H1 (cell line): ENCODE measurements around the gene WEE1. TPM values are rescaled to one million over a fixed set of nuclear protein-coding genes. Genes with fewer than 3 reads are reported as not detected.
A peak's percentile ranks its signal among the peaks of the same experiment; 100 is the strongest.

Experiments used
- CTCF ChIA-PET: fragments of 300-600 bp; sonication (Branson Sonifier 250); formaldehyde crosslinking; loops from one replicate; lab custom pipeline; 2021; ENCODE audit not compliant: partially characterized antibody; lab: Charles Lee
- POLR2A ChIA-PET: fragments of 300-600 bp; sonication (Branson Sonifier 250); formaldehyde crosslinking; loops from one replicate; lab custom pipeline; 2021; ENCODE audit warnings: inconsistent platforms; ENCODE audit not compliant: partially characterized antibody; lab: Charles Lee
- DNase-seq, 2 experiments: peaks; one replicate each; pipeline versions ENCODE4 v3.0.0 to v3.0.0-alpha.2; 2010 to 2022; ENCODE audit warnings: low spot score in 2 of 2, low read depth in 1 of 2, mixed read lengths in 1 of 2
- FAIRE-seq: peaks from 2 replicates; lab custom pipeline; 2011; peaks lifted over from hg19 to GRCh38; lab: Jason Lieb, UNC
- H2AFZ ChIP-seq: 2 replicates; pipeline ENCODE4 v1.8.1; 2012; ENCODE audit warnings: low read length, inconsistent platforms
- H2AK5ac ChIP-seq: 2 replicates; pipeline ENCODE4 v1.6.1; 2013; ENCODE audit warnings: low read depth, low read length
- H2BK120ac ChIP-seq: replicated peaks from 2 replicates; pipeline ENCODE3; 2013; ENCODE audit warnings: low read depth, low read length, inconsistent platforms
- H2BK12ac ChIP-seq: 2 replicates; pipeline ENCODE4 v1.6.1; 2013; ENCODE audit warnings: low read depth, low read length
- H2BK15ac ChIP-seq: 2 replicates; pipeline ENCODE4 v1.6.1; 2013; ENCODE audit warnings: low read length
- H2BK20ac ChIP-seq: 2 replicates; pipeline ENCODE4 v1.6.1; 2013; ENCODE audit warnings: low read length
- H2BK5ac ChIP-seq: 2 replicates; pipeline ENCODE4 v1.6.1; 2013; ENCODE audit warnings: low read depth, low read length
- H3K14ac ChIP-seq: 2 replicates; pipeline ENCODE4 v1.6.1; 2013; ENCODE audit warnings: inconsistent platforms; ENCODE audit not compliant: insufficient read length
- H3K18ac ChIP-seq: 2 replicates; pipeline ENCODE4 v1.6.1; 2013; ENCODE audit warnings: low read length; ENCODE audit errors: extremely low read depth
- H3K23ac ChIP-seq: 2 replicates; pipeline ENCODE4 v1.6.1; 2013; ENCODE audit warnings: inconsistent platforms; ENCODE audit not compliant: insufficient read length
- H3K23me2 ChIP-seq: 2 replicates; pipeline ENCODE4 v1.6.1; 2013; ENCODE audit warnings: low read depth, low read length
- H3K27ac ChIP-seq: 2 replicates; pipeline ENCODE4 v1.6.1; 2011; ENCODE audit warnings: low read depth, low read length, inconsistent platforms
- H3K27me3 ChIP-seq, 4 experiments: replicated peaks in 1 of 4; 1 replicate in 1 of 4; 2 replicates in 3 of 4; pipeline versions ENCODE4 v1.6.1 to v1.8.1; 2011 to 2013; ENCODE audit warnings: low read length in 3 of 4, mild to moderate bottlenecking in 3 of 4, inconsistent platforms in 2 of 4, mixed read lengths in 2 of 4, moderate library complexity in 1 of 4; ENCODE audit not compliant: control insufficient read depth in 3 of 4, insufficient read depth in 3 of 4; ENCODE audit errors: extremely low read depth in 1 of 4
- H3K36me3 ChIP-seq, 4 experiments: 2 replicates each; pipeline versions ENCODE4 v1.6.1 to v1.8.1; 2011 to 2013; ENCODE audit warnings: mild to moderate bottlenecking in 4 of 4, low read length in 3 of 4, moderate library complexity in 2 of 4, control low read depth in 1 of 4, inconsistent platforms in 1 of 4; ENCODE audit not compliant: insufficient read depth in 4 of 4, control insufficient read depth in 2 of 4
- H3K4ac ChIP-seq: replicated peaks from 2 replicates; pipeline ENCODE3; 2013; ENCODE audit warnings: low read length, low read depth, mixed read lengths, inconsistent platforms; ENCODE audit not compliant: insufficient read length
- H3K4me1 ChIP-seq, 4 experiments: replicated peaks in 1 of 4; 1 replicate in 1 of 4; 2 replicates in 3 of 4; pipeline versions ENCODE4 v1.6.1 to v1.8.1; 2011 to 2013; ENCODE audit warnings: low read length in 3 of 4, inconsistent platforms in 2 of 4, mixed read lengths in 1 of 4; ENCODE audit not compliant: insufficient read depth in 4 of 4, control insufficient read depth in 3 of 4
- H3K4me2 ChIP-seq, 2 experiments: 2 replicates each; pipeline versions ENCODE4 v1.6.1 to v1.8.1; 2011 to 2013; ENCODE audit warnings: low read depth in 2 of 2, low read length in 2 of 2, control low read depth in 1 of 2, inconsistent platforms in 1 of 2, mild to moderate bottlenecking in 1 of 2; ENCODE audit not compliant: insufficient read depth in 1 of 2
- H3K4me3 ChIP-seq, 4 experiments: fragments of 200-600, 300-600 bp in 1 of 4; sonication (generic), shearing (Covaris generic), sonication (Bioruptor Twin) in 1 of 4; 2 replicates each; pipeline versions ENCODE4 v1.5.1 to v1.8.1; 2011 to 2016; ENCODE audit warnings: low read length in 4 of 4, low read depth in 3 of 4, control low read depth in 2 of 4, inconsistent platforms in 2 of 4, mild to moderate bottlenecking in 2 of 4, mixed read lengths in 1 of 4, moderate library complexity in 1 of 4; ENCODE audit not compliant: insufficient read depth in 2 of 4; ENCODE audit errors: extremely low read depth in 1 of 4
- H3K56ac ChIP-seq: replicated peaks from 2 replicates; pipeline ENCODE3; 2013; ENCODE audit warnings: low read depth, mild to moderate bottlenecking, mixed read lengths, low read length, inconsistent platforms; ENCODE audit not compliant: insufficient read length
- H3K79me1 ChIP-seq: 2 replicates; pipeline ENCODE4 v1.6.1; 2013; ENCODE audit warnings: low read depth, low read length, control low read depth
- H3K79me2 ChIP-seq, 2 experiments: 2 replicates each; pipeline versions ENCODE4 v1.6.1 to v1.8.1; 2012 to 2013; ENCODE audit warnings: low read length in 2 of 2, mild to moderate bottlenecking in 2 of 2, inconsistent platforms in 1 of 2; ENCODE audit not compliant: insufficient read depth in 2 of 2, control insufficient read depth in 1 of 2
- H3K9ac ChIP-seq, 4 experiments: replicated peaks in 1 of 4; 1 replicate in 1 of 4; 2 replicates in 3 of 4; pipeline versions ENCODE4 v1.6.1 to v1.8.1; 2011 to 2013; ENCODE audit warnings: low read depth in 3 of 4, low read length in 3 of 4, control low read depth in 2 of 4, mild to moderate bottlenecking in 2 of 4, moderate library complexity in 2 of 4, inconsistent platforms in 1 of 4; ENCODE audit errors: extremely low read depth in 1 of 4
- H3K9me3 ChIP-seq, 2 experiments: 2 replicates each; pipeline versions ENCODE4 v1.6.1 to v1.8.1; 2012 to 2013; ENCODE audit warnings: mild to moderate bottlenecking in 2 of 2, moderate library complexity in 2 of 2, control low read depth in 1 of 2, inconsistent platforms in 1 of 2, low read depth in 1 of 2, low read length in 1 of 2, mixed read lengths in 1 of 2; ENCODE audit not compliant: insufficient read depth in 2 of 2
- H4K20me1 ChIP-seq, 2 experiments: replicated peaks in 1 of 2; 2 replicates each; pipeline versions ENCODE3 to v1.8.1; 2011 to 2013; ENCODE audit warnings: inconsistent platforms in 2 of 2, low read length in 2 of 2, mild to moderate bottlenecking in 1 of 2; ENCODE audit not compliant: insufficient read depth in 2 of 2, control insufficient read depth in 1 of 2
- H4K5ac ChIP-seq: 2 replicates; pipeline ENCODE4 v1.6.1; 2013; ENCODE audit warnings: low read length, low read depth, mixed read lengths, inconsistent platforms; ENCODE audit not compliant: insufficient read length
- H4K8ac ChIP-seq: 2 replicates; pipeline ENCODE4 v1.8.0; 2013; ENCODE audit warnings: mild to moderate bottlenecking, moderate library complexity, low read length, inconsistent platforms; ENCODE audit not compliant: insufficient read depth; ENCODE audit errors: extremely low read depth
- H4K91ac ChIP-seq: replicated peaks from 2 replicates; pipeline ENCODE3; 2013; ENCODE audit warnings: low read length, mixed read lengths, inconsistent platforms; ENCODE audit not compliant: insufficient read length
- BACH1 ChIP-seq: IDR thresholded peaks from 2 replicates; pipeline ENCODE4 v1.6.1; 2012; ENCODE audit warnings: low read length, improper control_type of control experiment
- CBX5 ChIP-seq: fragments of 300-800, 300-1000 bp; sonication (generic); IDR thresholded peaks from 2 replicates; pipeline ENCODE4 v1.7.1; 2016; ENCODE audit warnings: antibody characterized with exemption, low read length, low read depth
- EGR1 ChIP-seq: IDR thresholded peaks from 2 replicates; pipeline ENCODE4 v1.6.1; 2011; ENCODE audit warnings: low read depth, low read length, borderline replicate concordance
- GTF2F1 ChIP-seq: IDR thresholded peaks from 2 replicates; pipeline ENCODE4 v1.6.1; 2012; ENCODE audit warnings: low read depth, low read length, improper control_type of control experiment, borderline replicate concordance
- KDM1A ChIP-seq: fragments of 200-600, 300-600 bp; sonication (generic); IDR thresholded peaks from 2 replicates; pipeline ENCODE4 v1.7.1; 2016; ENCODE audit warnings: mild to moderate bottlenecking, low read length, borderline replicate concordance
- NANOG ChIP-seq: IDR thresholded peaks from 2 replicates; pipeline ENCODE4 v1.6.1; 2011; ENCODE audit warnings: low read length, low read depth, mild to moderate bottlenecking, inconsistent platforms; ENCODE audit not compliant: insufficient read depth, poor library complexity, severe bottlenecking
- SP2 ChIP-seq: IDR thresholded peaks from 2 replicates; pipeline ENCODE4 v1.6.1; 2012; ENCODE audit warnings: mild to moderate bottlenecking, low read length, inconsistent platforms
- SP4 ChIP-seq: IDR thresholded peaks from 2 replicates; pipeline ENCODE4 v1.6.1; 2012; ENCODE audit warnings: low read length, inconsistent platforms
- WGBS, 2 experiments: shearing (Covaris generic) in 1 of 2; methylation state at CpG; one replicate each; pipeline versions ENCODE4 v1.1.6 to v1.1.7; 2013 to 2015; ENCODE audit warnings: low lambda C conversion rate in 2 of 2, mixed read lengths in 2 of 2, inconsistent platforms in 1 of 2, low coverage in 1 of 2, missing lambda C conversion rate in 1 of 2; ENCODE audit not compliant: insufficient replicate concordance in 2 of 2, insufficient coverage in 1 of 2, insufficient read length in 1 of 2; ENCODE audit errors: extremely low coverage in 1 of 2, missing lambda C conversion rate in 1 of 2; 5-methylcytosine and 5-hydroxymethylcytosine counted together
- polyA plus RNA-seq, 7 experiments: library from polyadenylated mRNA; depleted of rRNA in 3 of 7; stranded (reverse) in 5 of 7; unstranded in 2 of 7; fragments of >200 nt in 5 of 7; fragments of 200-250 nt in 2 of 7; gene quantifications; 1 replicate in 5 of 7; 2 replicates in 1 of 7; 4 replicates in 1 of 7; pipeline versions ENCODE4 v1.2.1 to v1.2.3, GENCODE V29; 2011 to 2013; ENCODE audit warnings: missing spikeins in 2 of 7, mixed read lengths in 2 of 7
- total RNA-seq: library from RNA; stranded (reverse); fragmentation: NEBNext Ultra II Directional; extraction: Animal tissue kit (Norgen Biotek cat#: 25700); gene quantifications from 2 replicates; pipeline ENCODE4 v1.2.1, GENCODE V29; 2021

The WEE1 gene
- total and polyA plus RNA-seq, 2 of the 8 experiments (the other 6 are each of a cell fraction or from before 2014, with no cell fraction given) = 40.8 to 120 TPM

GRCh38 chr11:9615031-9615451, 41.6 kb downstream of the WEE1 start:
- Histone ChIP-seq H3K23me2 (peaks cover 7% of the 10 kb centered on the region; the same call in 1 of the 2 replicates), H3K23ac (no peak overlapping the region), H3K14ac (no peak overlapping the region), H4K20me1 (no peaks in the 10 kb centered on the region), H3K36me3 (no peaks in the 10 kb centered on the region), H3K27ac (no peak overlapping the region), H3K79me2 (no peaks in the 10 kb centered on the region), H2BK15ac (peak overlapping the region; percentile 40; the same call in 1 of the 2 replicates), H3K9ac (no peak overlapping the region), H2AFZ (no peak overlapping the region), H2AK5ac (no peak overlapping the region), H3K56ac (no peak overlapping the region), H4K91ac (no peak overlapping the region), H3K18ac (no peak overlapping the region), H3K4me2 (peak overlapping the region; percentile 62 to 84; a peak in 3 of 4 replicates), H3K9me3 (no peaks in the 10 kb centered on the region), H4K8ac (no peak overlapping the region), H3K4ac (no peak overlapping the region), H2BK12ac (peak overlapping the region; percentile 71; the same call in 1 of the 2 replicates), H3K27me3 (peaks cover 0 to 2% (median 0%) of the 10 kb centered on the region in 4 experiments; a peak in 3 of 7 replicates), H2BK120ac (no peak overlapping the region), H2BK5ac (no peak overlapping the region), H2BK20ac (no peak overlapping the region), H3K4me3 (peak overlapping the region in 1 of 4 experiments; percentile 55; a peak in 1 of 8 replicates), H3K79me1 (no peaks in the 10 kb centered on the region), H3K4me1 (peaks cover 0 to 7% (median 2%) of the 10 kb centered on the region in 4 experiments; a peak in 4 of 7 replicates), H4K5ac (no peak overlapping the region)
- POLR2A ChIA-PET = interaction anchor here (0.7 kb wide), 1 partner anchor 1016 kb away, joined by 3 read pairs; no protein-coding TSS in a partner anchor
- CTCF ChIA-PET = no interaction called here
- no peak for FAIRE-seq
- no peak for TF ChIP-seq CBX5
- TF ChIP-seq BACH1 = no peak
- no peak for TF ChIP-seq KDM1A
- no peak for TF ChIP-seq SP2
- no peak for TF ChIP-seq EGR1
- no peak for TF ChIP-seq SP4
- no peak for TF ChIP-seq GTF2F1
- no peak for TF ChIP-seq NANOG
- 82% methylated on average over 2 of the region's 2 CpGs; no CpG with 5 or more reads in 1 of the 2 experiments for WGBS, 2 experiments
- no peak for DNase-seq
